GM19463 (cell line): ENCODE results near the gene SDR42E1.
"Not testable (repeated sequence)": the region's sequence is repeated elsewhere in the genome, so short reads cannot be mapped to it uniquely, and the experiment has no call there.

Experiments
- ATAC-seq: cut with Tn5 transposase; IDR thresholded peaks from one replicate; pipeline ENCODE4 v1.9.1; 2021; ENCODE audit warnings: mild to moderate bottlenecking, moderate library complexity; ENCODE audit not compliant: unreplicated experiment

The SDR42E1 gene

DNA sequence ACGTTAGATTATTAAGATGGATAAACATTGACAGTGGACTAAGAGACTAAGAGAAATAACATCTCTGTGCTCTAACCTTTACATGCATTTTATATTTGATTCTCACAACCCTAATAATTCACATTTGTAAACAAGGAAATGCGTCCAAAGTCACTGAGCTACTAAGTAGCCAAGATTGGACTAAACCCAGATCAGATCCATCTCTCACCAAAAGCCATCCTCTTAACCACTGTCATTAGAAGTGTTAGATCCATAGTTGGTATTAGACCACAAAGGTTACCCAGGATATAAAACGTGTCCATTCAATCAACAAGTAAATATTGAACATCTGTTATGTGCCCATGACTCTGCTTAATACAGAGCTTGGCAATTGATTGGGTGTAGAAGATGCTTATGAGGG is 29.0 kb upstream of the SDR42E1 start:
- ATAC-seq, result no peak

DNA sequence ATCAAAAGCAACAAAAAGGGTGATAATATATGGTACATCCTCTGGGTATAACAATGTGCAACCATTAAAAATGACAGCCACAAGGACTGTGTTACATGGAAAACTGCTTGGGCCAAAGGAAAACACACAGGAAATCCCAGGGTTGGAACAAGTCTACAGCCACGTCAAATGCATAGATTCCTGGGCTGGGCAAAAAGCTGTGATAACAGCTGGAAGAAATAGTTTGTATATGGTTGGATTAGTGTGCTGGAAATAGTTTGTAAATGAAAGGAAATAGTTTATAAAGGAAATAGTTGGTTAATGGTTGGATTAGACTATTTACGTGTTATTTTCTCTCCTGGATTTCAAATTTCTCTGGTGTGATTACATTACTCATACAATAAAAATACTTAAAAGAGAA is 26.4 kb upstream of the SDR42E1 start:
- no peak for ATAC-seq

DNA sequence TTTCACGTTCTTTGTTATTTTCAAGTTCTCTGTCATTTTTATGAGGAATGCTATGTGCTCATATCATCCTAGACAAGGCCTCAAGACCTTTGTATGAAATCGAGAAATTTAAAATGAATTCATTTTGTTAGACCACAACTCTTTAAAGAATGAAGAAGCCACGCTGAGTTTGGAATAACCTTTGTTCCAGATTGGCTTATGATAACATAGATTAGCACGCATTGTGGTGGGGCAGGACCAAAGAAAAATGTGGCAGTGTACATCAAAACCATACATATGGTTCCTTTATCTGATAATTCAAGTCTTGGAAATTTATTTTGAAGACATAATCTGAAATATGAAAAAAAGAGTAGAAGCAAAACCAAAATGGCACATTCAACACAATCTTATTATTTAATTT is 26.0 kb upstream of the SDR42E1 start:
- ATAC-seq, result no peak

DNA sequence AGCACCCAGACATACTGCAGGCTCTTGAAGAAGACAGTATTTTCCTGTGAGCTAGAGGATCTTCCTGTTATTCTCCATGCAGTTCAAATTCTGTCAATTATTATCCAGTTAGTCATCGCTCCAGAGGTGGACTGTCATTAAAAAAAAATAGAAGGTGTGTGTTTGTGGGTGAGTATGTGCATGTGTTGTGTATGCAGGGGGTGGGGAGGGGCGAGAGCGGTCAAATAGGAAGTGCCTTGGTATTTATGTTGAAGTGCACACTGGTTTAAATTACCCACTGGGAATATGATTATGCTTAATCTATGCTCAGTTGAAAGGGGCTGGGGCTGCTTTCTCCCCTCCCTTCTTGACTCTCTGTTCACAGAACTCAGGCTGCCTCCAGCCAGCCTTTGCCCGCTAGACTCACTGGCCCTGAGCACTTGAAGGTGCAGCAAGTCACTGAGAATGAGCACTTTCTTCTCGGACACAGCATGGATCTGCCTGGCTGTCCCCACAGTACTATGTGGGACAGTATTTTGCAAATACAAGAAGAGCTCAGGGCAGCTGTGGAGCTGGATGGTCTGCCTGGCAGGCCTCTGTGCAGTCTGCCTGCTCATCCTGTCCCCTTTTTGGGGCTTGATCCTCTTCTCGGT is 23.8 kb upstream of the SDR42E1 start, which contains the start of gene HSD17B2:
Gene HSD17B2 (plus strand): TSS at position 273 of the 632 bp plus-strand sequence. CDS start 172 bp downstream, at position 445.
- no peak for ATAC-seq

DNA sequence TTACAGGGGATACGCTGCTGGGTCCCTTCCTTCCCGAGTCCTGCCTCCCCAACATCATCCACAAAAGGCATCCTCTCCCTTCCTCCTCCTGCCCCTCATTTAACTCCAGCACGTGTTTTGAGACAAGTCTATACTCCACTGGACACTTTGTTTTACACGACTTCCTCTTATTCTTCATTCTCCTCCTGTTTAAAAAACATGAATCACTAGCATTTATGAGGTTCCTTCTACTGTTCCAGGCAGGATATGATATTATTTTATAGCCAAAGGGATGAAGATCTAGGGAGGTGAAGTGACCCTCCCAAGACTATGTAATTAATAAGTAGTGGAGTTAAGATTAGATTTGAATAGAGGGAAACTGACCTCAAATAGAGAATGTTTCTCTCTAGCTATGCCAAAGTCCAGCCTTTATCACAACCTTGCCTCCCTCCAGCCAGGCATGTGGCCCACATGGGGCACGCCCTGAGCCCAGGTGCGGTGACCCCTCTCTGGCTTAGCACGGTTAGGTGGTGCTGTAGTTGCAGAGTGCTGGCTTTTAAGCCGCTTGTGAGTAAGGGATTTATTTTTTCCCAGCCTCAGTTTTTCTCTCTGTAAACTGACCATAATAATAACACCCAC is 22.5 kb upstream of the SDR42E1 start:
- ATAC-seq, result no peak

DNA sequence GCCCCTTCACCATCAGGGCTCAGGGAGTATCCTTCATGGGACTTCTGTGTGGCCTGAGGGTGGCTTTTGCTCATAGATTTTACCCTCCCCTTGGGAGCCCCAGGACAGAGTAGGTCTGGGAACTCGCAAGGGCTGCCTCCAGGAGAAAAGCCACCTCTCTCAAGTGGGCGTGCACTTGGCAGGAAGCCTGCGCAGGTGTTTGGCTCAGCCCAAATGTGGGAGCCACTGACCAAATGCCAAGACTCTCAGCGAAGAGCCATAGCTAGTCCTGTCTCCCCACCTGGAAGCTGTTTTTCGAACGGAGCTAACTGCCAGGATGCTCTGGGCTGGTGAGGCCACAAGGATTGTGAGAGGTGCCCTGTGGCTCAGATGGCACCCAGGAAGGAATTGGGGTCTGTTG is 21.7 kb upstream of the SDR42E1 start:
- no peak for ATAC-seq

DNA sequence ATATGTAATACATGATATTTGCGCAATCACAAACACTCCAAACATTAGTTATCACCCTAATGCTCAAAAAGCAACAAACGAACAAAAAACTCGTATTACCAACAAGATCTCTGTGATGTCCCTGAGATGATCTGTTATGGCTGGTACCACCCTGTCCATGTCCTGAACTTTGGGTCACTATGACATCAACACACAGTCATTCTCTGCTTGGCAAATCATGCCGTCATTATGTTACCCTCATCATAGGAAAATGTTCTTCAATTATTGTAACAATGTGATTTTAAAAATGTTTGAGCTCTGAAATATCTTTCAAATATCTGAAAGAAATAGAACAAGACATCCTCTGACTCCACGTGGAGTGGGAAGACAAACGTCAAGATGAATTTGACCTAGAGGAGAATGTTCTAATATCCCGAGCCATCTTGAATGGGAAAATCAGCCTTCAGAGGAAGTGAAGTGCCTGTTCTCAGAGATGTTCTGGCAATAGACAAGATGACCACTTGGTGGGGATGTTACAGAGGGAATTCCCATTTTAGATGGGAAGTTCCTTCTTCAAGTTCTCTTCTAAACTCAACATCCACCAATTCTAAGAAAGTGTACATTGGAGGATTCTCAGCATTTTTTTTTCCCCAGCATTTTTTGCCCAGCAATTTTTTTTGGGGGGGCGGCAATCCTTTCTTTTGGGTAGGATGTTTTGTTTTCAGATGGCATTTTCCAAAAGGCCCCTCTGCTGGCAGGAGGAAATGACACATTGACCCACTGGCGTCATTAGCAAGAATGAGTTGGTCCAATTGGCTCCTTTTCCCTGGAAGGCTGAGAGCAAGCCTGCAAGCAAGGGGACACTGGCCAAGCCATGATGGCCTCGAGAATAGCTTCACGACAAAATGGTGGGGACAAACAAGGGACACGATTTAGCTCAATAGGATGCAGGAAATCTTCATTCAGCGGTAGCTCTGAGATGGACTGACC is 20.1 kb upstream of the SDR42E1 start:
- ATAC-seq, result no peak

DNA sequence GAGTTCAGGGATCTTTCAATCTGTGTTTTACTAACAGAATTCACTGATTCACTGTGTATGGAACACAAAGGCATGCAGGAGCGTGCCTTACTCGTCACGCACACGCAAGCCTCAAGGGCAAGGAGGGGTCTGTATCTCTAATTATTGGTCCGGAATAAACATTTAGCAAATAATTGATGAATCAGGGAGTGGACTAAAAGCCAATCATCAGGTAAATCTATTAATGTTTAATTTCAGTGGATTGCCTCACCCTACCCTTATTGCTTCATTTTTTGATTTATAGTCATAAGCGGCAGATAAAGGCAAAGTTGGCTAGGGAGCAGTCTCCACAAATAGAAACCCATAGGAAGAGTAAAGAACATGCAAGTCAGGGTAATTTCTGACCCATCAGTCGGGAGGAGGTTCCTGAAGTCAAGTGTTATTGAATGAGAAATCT is 16.4 kb upstream of the SDR42E1 start:
- no peak for ATAC-seq

DNA sequence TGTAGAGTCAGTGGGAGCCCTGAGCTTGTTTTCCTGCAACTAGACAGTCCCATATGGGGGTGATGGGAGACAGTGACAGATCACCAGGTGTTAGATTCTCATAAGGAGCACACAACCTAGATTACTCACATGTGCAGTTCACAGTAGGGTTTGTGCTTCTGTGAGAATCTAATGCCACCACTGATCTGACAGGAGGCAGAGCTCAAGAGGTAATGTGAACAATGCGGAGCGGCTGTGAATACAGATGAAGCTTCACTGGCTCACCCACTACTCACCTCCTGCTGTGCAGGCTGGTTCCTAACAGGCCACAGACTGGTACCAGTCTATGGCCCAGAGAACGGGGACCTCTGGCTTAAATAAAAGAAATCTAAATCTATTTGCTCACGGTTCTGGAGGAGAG is 13.6 kb upstream of the SDR42E1 start:
- no peak for ATAC-seq

DNA sequence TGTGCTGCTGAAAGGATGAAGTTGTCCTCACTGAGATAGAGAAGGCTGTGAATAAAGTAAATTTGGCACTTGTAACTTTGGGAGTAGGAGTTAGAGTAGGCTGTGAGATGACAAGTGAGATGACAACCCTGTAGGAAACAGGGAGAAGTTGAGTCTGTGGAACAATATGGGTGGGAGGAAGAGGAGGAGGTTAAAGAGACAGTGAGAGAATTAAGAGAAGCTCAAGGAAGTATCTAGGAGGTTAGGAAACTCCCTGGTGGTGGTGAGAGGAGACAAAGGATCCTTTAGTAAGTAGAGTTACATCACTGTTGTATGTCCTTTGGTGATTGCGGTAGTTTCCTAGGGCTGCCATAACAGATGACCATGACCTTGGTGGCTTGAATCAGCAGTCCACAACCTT is 13.0 kb upstream of the SDR42E1 start:
- no peak for ATAC-seq

DNA sequence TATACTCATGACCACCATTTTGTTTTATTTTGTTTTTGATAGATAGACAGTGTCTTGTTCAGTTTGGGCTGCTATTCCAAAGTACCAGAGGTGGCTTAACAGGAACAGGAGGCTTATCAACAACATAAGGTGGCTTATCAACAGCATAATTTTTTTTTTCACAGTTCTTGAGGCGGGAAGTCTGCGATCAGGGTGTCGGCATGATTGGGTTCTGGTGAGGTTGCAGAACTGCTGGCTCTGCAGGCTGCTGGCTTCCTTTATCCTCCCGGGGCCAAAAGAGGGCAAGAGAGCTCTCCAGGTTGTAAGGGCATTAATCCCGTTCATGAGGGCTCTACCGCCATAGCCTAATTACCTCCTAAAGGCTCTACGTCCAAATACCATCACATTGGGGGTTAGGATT is 11.9 kb upstream of the SDR42E1 start:
- ATAC-seq, result no peak

DNA sequence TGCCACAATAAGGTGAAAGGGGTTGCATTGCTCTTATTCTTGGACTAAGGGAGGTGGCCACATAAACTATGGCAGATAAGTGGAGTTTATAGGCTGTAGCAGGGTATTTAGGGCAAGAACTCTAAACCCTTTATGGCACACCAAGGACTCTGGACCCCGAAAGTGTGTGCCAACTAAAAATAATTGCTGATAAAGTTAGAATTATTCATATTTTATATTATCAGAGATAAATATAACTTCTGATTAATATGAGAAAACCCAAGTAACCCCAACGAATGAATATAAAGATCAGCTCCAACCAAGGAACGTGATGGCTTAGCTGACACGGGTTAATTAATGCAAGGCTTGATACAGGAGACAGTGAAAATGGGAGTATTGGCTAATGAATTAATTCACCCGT is 8.8 kb upstream of the SDR42E1 start:
- ATAC-seq, result no peak

DNA sequence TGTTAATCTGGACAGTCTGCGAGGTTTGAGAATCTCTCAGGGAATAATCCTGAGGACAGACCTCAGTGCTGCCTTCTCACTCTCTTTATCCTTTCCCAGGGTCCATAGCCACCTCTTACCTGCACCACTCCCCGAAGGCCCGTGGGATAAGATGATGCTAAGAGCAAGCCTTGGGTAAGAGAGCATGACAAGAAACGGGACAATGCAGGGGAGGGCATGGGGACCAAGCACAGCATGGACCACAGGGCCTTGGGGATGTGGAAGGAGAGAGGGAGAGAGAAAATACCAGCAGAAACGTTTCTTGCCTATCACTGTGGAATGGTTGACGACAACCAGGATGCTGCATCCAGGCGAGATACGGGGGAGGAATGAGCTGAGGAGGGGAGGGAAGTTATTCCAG is 8.3 kb upstream of the SDR42E1 start:
- ATAC-seq, result no peak

DNA sequence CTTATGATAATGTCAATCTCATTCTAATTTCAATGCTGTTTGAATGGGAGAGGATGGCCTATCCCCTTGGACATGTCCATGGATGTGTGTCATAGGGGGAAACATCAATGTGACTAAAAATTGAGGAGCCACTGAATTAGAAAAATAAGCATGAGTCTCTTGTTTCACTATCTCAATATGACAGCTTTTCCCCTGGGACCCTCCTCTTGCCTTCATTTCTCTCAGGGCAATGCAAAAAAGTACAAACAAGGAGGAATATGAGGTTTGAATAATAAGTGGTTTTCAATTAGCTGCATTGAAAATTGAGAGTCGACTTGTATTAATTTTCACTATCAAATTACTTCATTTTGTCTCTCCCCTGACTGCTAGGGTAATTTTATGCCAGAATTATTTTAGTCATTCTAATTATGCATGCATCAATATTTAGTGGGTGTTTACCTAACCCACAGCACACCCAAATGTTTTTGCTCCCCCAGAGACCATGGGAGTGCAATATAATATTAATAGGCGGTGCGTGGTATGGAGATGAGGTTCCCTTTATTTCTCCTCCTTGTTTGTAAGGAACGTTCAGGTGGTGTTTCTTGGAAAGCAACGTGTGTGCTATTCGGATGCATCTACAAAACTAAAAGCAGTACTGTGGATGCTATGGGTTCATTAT is 6.8 kb upstream of the SDR42E1 start:
- no peak for ATAC-seq

DNA sequence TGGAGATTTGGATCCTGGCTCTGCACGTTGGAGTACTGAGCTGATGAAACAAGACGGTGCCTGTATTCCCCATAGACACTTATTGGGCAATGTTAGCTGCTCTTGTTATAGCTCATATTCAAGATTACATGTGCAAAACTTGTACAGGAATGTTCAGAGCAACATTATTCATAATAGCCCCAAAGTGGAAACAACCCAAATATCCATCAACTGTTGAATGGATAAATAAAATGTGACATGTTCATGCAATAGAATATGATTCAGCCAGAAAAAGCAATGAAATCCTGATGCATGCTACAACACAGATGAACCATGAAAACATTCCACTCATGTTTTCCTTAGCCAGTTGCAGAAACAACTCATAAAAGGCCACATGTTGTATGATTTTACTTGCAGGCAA is 5.7 kb upstream of the SDR42E1 start:
- ATAC-seq, result no peak

DNA sequence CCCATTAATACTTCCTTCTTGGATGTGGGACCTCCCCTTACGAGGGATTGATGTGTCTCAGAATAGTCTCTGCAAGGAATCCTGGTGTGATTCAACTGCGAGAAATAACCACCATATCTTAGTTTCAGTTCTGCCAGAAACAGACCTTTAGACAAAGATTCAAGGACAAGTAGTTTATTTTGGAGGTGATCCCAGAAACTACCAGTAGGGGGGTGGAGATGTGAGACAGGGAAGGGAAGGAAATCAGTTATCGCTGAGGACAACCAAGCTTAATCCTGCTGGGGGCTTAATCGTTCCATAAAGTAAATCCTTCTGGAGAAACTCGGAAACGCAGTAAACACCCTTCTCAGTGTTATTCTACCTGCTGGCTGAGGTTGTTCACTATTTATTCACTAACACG is 5.0 kb upstream of the SDR42E1 start:
- no peak for ATAC-seq

DNA sequence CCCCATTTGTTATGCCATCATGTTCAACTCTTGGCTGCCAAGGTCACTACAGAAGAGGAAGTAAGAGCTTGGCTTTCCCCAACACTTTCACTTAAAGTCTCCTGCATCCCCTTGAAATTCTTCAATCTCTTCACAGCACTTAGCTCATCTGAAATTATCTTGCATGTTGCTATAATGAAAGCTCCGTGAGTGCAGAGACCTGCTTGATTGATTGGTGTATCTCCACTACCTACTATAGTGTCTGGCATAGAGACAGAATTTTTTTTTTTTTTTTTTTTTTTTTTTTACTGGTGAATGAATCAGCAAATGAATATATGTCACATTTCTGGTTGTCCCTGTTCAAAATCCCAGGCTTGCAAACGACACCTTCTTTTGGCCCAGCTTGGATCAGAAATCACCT is 1.9 kb upstream of the SDR42E1 start:
- no peak for ATAC-seq

DNA sequence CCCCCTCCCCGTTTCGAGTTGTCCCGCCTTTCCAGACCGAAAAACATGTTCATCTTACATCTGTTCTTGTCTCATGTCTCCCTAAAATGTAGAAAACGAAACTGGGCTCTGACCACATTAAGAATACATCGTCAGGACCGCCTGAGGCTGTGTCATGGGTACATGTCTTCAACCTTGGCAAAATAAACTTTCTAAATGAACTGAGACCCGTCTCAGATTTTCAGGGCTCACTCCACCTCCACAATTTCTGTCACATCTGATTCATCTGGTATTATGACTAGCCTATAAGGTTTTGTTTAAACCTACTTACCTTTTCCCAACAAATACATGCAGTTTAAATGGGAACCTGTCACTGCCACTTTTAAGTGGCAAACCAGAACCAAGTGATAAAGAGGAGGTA is 621 bp downstream of the SDR42E1 start:
- no peak for ATAC-seq

DNA sequence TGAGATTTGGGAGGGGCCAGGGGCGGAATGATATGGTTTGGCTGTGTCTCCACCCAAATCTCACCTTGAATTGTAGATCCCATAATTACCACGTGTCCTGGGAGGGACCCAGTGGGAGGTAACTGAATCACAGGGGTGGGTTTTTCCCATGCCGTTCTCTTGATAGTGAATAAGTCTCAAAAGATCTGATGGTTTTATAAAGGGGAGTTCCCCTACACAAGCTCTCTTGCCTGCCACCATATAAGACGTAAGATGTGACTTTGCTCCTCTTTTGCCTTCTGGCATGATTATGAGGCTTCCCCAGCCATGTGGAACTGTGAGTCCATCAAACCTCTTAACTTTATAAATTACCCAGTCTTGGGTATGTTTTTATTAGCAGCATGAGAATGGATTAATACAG is 1.5 kb downstream of the SDR42E1 start:
- not testable (repeated sequence) for ATAC-seq

DNA sequence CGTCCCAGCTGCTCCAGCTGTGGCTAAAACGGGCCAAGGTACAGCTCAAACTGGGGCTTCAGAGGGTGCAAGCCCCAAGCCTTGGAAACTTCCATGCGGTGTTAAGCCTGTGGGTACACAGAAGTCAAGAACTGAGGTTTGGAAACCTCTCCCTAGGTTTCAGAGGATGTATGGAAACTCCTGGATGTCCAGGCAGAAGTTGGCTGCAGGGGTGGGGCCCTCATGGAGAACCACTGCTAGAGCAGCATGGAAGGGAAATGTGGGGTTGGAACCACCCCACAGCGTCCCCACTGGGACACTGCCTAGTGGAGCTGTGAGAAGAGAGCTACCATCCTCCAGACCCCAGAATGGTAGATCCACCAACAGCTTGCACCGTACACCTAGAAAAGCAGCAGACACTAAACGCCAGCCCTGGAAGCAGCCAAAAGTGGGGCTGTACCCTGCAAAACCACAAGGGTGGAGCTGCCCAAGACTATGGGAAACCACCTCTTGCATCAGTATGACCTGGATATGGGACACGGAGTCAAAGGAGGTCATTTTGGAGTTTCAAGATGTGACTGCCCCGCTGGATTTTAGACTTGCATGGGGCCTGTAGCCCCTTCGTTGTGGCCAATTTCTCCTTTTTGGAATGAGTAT is 2.2 kb downstream of the SDR42E1 start:
- ATAC-seq, result no peak

DNA sequence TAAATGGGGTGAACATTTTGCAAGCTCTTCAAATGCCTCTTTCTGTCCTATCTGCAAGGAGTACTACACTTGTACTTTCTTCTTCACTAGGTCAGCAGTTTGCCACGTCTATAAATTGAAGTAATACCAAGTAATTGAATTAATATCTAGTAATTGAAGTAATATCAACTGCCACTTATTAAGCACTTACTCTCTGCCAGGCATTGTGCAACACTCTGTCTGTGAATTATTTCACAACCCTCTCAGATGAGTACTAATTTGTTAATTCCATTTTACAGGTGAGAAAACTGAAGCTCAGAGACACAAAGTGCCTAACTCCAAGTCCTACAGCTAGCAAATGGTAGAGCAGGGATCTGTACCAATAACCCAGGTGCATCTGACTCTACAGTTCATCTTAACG is 4.1 kb downstream of the SDR42E1 start:
- ATAC-seq, result no peak
